ENCODE data around the gene RNF6.

DNA sequence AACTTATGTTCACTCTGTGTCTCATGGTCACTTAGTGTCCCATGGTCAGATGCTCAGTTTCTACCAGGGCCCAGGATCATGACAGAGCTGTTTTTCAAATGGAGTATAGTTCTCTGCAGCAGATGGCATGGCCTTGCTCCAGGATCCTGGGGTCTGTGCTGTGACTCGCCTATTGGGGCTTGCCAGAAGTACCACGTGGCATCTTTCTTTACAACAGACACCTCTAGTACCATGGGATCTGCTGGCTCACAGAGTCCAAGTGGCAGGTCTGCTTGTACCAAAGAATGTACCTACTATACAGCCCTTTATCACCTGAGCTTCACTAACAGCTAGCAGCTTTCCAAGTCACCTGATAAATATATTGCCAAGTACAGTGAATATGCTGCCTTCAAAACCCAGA is 6.0 kb upstream of the RNF6 start:
- TF ChIP-seq EZH2 (IDR thresholded peaks at IDR 0.05; ENCODE audit: low read length, unreplicated experiment) = no peak
- TF ChIP-seq, protein P1, sequence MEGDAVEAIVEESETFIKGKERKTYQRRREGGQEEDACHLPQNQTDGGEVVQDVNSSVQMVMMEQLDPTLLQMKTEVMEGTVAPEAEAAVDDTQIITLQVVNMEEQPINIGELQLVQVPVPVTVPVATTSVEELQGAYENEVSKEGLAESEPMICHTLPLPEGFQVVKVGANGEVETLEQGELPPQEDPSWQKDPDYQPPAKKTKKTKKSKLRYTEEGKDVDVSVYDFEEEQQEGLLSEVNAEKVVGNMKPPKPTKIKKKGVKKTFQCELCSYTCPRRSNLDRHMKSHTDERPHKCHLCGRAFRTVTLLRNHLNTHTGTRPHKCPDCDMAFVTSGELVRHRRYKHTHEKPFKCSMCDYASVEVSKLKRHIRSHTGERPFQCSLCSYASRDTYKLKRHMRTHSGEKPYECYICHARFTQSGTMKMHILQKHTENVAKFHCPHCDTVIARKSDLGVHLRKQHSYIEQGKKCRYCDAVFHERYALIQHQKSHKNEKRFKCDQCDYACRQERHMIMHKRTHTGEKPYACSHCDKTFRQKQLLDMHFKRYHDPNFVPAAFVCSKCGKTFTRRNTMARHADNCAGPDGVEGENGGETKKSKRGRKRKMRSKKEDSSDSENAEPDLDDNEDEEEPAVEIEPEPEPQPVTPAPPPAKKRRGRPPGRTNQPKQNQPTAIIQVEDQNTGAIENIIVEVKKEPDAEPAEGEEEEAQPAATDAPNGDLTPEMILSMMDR (conservative IDR thresholded peaks at IDR 0.05; ENCODE audit: low read depth, low read length) = no peak

All from PC-3 (cell line).